PC-3 (cell line): Measurements from ENCODE around the gene SIX1. TPM values are rescaled to one million over a fixed set of nuclear protein-coding genes. Genes with fewer than 3 reads are reported as not detected.
A peak's percentile ranks its signal among the peaks of the same experiment; 100 is the strongest.

Experiments used
- ATAC-seq: fragments of 200-7000 bp; cut with Tn5 transposase; 2 replicates; pipeline ENCODE4 v1.9.1; 2020; ENCODE audit warnings: mild to moderate bottlenecking, moderate library complexity
- BruUV-seq: library from RNA; stranded (reverse); fragments of 400-500 nt; replicated peaks from 2 replicates; lab custom pipeline; 2021; lab: Mats Ljungman, UMichigan
- CTCF ChIA-PET: fragments of 300-600 bp; sonication (Branson Sonifier 250); formaldehyde crosslinking; loops from one replicate; lab custom pipeline; 2022; ENCODE audit warnings: antibody characterized with exemption; lab: Charles Lee
- POLR2A ChIA-PET: fragments of 300-600 bp; sonication (Branson Sonifier 250); formaldehyde crosslinking; loops from one replicate; lab custom pipeline; 2022; ENCODE audit warnings: antibody characterized with exemption; ENCODE audit not compliant: unreplicated experiment; lab: Charles Lee
- DNase-seq: peaks from one replicate; pipeline ENCODE4 v3.0.0-alpha.2; 2015
- H2AFZ ChIP-seq: fragments of 300-600 bp; sonication (generic); 2 replicates; pipeline ENCODE4 v1.6.0; 2016; ENCODE audit warnings: antibody characterized with exemption, low read length
- H3F3A ChIP-seq: fragments of 300-600 bp; sonication (generic); one replicate; pipeline ENCODE4 v1.6.0; 2017; ENCODE audit warnings: antibody characterized with exemption, low read length, control low read depth, mild to moderate bottlenecking; ENCODE audit not compliant: unreplicated experiment
- H3K27ac ChIP-seq: fragments of 300-600 bp; sonication (generic); 2 replicates; pipeline ENCODE4 v1.5.1; 2016; ENCODE audit warnings: mild to moderate bottlenecking, low read length
- H3K27me3 ChIP-seq: fragments of 300-600 bp; sonication (generic); 2 replicates; pipeline ENCODE4 v1.6.1; 2016; ENCODE audit warnings: low read length, mixed read lengths
- H3K36me3 ChIP-seq: fragments of 300-600 bp; sonication (generic); 2 replicates; pipeline ENCODE4 v1.6.1; 2016; ENCODE audit warnings: low read depth, mixed run types, low read length, mixed read lengths
- H3K4me1 ChIP-seq: fragments of 300-600 bp; sonication (generic); 2 replicates; pipeline ENCODE4 v1.5.1; 2016; ENCODE audit warnings: low read length; ENCODE audit not compliant: insufficient read depth
- H3K4me2 ChIP-seq: fragments of 300-600 bp; sonication (generic); 2 replicates; pipeline ENCODE4 v1.6.0; 2016; ENCODE audit warnings: low read length
- H3K4me3 ChIP-seq: fragments of 300-600 bp; sonication (generic); 2 replicates; pipeline ENCODE4 v1.5.1; 2016; ENCODE audit warnings: mild to moderate bottlenecking, low read length, mixed read lengths
- H3K79me2 ChIP-seq: fragments of 300-600 bp; sonication (generic); 2 replicates; pipeline ENCODE4 v1.6.1; 2017; ENCODE audit warnings: low read length, mixed read lengths
- H3K9ac ChIP-seq: fragments of 300-600 bp; sonication (generic); 2 replicates; pipeline ENCODE4 v1.6.0; 2016; ENCODE audit warnings: mild to moderate bottlenecking, low read length
- H3K9me2 ChIP-seq: fragments of 300-600 bp; sonication (generic); replicated peaks from 2 replicates; pipeline ENCODE4 v1.6.1; 2016; ENCODE audit warnings: mixed run types, low read length, mixed read lengths
- H3K9me3 ChIP-seq: fragments of 300-600 bp; sonication (generic); 2 replicates; pipeline ENCODE4 v1.6.1; 2016; ENCODE audit warnings: low read length, mixed read lengths
- H4K20me1 ChIP-seq: fragments of 300-600 bp; sonication (generic); 2 replicates; pipeline ENCODE4 v1.6.1; 2016; ENCODE audit warnings: low read length, mixed read lengths
- CTCF ChIP-seq: fragments of 300-600 bp; sonication (generic); conservative IDR thresholded peaks from 2 replicates; pipeline ENCODE4 v1.5.1; 2017; ENCODE audit warnings: antibody characterized with exemption, low read depth, mild to moderate bottlenecking, low read length
- EZH2 ChIP-seq: fragments of 300-600 bp; sonication (generic); IDR thresholded peaks from one replicate; pipeline ENCODE4 v1.6.1; 2017; ENCODE audit warnings: antibody characterized with exemption, mild to moderate bottlenecking, low read length; ENCODE audit not compliant: unreplicated experiment
- EZH2phosphoT487 ChIP-seq: fragments of 300-600 bp; sonication (generic); IDR thresholded peaks from 2 replicates; pipeline ENCODE4 v1.6.1; 2018; ENCODE audit warnings: mild to moderate bottlenecking, antibody characterized with exemption, low read length, borderline replicate concordance
- intact Hi-C: fragments of 100-400 bp; cut with micrococcal nuclease; formaldehyde crosslinking; loops from 2 replicates; pipeline ENCODE4 v1.9.0; 2023
- total RNA-seq: library from RNA; depleted of rRNA; stranded (reverse); fragments of >200 nt; gene quantifications from 2 replicates; pipeline ENCODE4 v1.2.3, GENCODE V29; 2014

SIX1 gene
- total RNA-seq, 1 experiment from 2014 or later, result 16.5 TPM

- TF ChIP-seq EZH2 (no peak), CTCF (no peak), EZH2phosphoT487 (no peak)
Observed at GRCh38 chr14:60637479-60638315, 11.6 kb downstream of the SIX1 start.

GRCh38 chr14:60636879-60637478 is 12.3 kb downstream of the SIX1 start:
- intact Hi-C loops, result no loop called here
- POLR2A ChIA-PET, result no interaction called here
- ATAC-seq (no peak), DNase-seq (no peak)
- TF ChIP-seq EZH2phosphoT487 (no peak), CTCF (no peak), EZH2 (no peak)
- Histone ChIP-seq H3K27me3 (no peaks in the 10 kb centered on the region), H3K9ac (no peak overlapping the region), H4K20me1 (no peaks in the 10 kb centered on the region), H3F3A (no peaks in the 10 kb centered on the region), H3K4me3 (no peak overlapping the region), H2AFZ (no peak overlapping the region), H3K9me3 (no peaks in the 10 kb centered on the region), H3K9me2 (no peaks in the 10 kb centered on the region), H3K4me1 (peaks cover 10% of the 10 kb centered on the region; the same call in 1 of the 2 replicates), H3K4me2 (no peak overlapping the region), H3K27ac (no peak overlapping the region), H3K36me3 (no peaks in the 10 kb centered on the region), H3K79me2 (no peaks in the 10 kb centered on the region)
- CTCF ChIA-PET, result no interaction called here
- no TSS peak for BruUV-seq

More at GRCh38 chr14:60637479-60638315, 11.6 kb downstream of the SIX1 start:
- Histone ChIP-seq H3K4me1 (peaks cover 9% of the 10 kb centered on the region; the same call in 1 of the 2 replicates), H3K4me3 (no peak overlapping the region), H3K27ac (no peak overlapping the region), H4K20me1 (no peaks in the 10 kb centered on the region), H3K9me3 (no peaks in the 10 kb centered on the region), H3K9me2 (no peaks in the 10 kb centered on the region), H2AFZ (no peak overlapping the region), H3F3A (no peaks in the 10 kb centered on the region), H3K4me2 (no peak overlapping the region), H3K27me3 (no peaks in the 10 kb centered on the region), H3K36me3 (0 out of 2 replicates have a peak, but pooled peaks cover 3% of the 10 kb centered on the region), H3K9ac (no peak overlapping the region), H3K79me2 (no peaks in the 10 kb centered on the region)
- peak; percentile 63 for ATAC-seq
- BruUV-seq, result no TSS peak
- DNase-seq, result peak; percentile 42
- ChIA-PET CTCF (no interaction called here), POLR2A (interaction anchor here (0.6 kb wide), 1 partner anchor 45 kb away, joined by 3 read pairs; no protein-coding TSS in a partner anchor)
- intact Hi-C loops, result no loop called here
